Measurements from ENCODE around the gene EIPR1. TPM values are rescaled to one million over a fixed set of nuclear protein-coding genes. Genes with fewer than 3 reads are reported as not detected.

EIPR1 gene
- polyA plus RNA-seq, 1 donor (not counting 4 experiments of a cell fraction or from before 2014, with no cell fraction given), result 44.3 TPM

DNA sequence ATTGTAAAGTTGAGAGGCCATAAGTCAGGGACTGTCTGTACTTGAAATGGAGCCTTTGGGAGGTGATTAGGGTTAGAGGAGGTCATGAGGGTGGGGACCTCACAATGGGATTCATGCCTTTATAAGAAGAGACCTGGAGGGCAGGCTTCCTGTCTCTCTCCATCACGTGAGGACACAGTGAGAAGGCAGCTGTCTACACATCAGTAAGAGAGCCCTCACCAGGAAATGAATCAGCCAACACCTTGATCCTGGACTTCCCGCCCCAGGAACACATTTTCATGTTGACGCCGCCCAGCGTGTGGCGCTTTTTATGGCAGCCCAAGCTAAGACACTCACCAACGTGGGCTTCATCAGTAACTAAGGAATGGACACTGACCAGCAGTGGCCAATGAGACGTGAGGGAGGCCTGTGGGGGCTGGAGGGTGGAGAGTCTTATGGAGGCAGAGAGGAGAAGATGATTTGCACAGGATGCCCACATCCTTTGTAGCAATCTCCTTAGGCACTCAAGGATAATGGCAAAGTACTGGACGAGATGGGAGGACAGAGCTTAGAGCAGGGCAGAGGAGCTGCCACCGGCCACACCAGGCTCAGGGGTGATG lies 162.7 kb downstream of the EIPR1 start:
- FAIRE-seq, result no peak

DNA sequence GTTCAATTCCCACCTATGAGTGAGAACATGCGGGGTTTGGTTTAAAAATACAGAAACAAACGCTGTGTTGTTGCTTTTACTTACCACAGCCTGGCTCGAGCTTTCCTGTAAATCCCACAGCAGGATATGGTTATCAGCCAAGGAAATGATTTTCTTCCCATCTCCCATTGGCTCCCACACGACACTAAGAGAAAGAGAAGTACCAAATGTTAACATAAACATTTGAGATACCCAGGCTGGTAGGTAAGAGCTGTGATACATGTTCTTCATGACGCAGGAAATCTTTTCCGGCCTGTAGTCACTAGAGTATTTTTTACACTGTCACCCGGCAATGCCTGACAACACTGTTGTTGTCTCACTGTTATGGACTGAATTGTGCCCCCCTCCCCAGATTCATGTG lies 163.6 kb downstream of the EIPR1 start:
- Histone ChIP-seq H3K27me3 (ENCODE audit: control insufficient read depth, extremely low read depth, insufficient read depth, low read length) (no peaks in the 10 kb centered on the region), H3K4me2 (ENCODE audit: control insufficient read depth, extremely low read depth, insufficient read depth, low read depth, low read length) (no peak overlapping the region), H4K20me1 (ENCODE audit: control insufficient read depth, extremely low read depth, insufficient read depth, low read length) (no peaks in the 10 kb centered on the region), H3K9ac (ENCODE audit: control insufficient read depth, extremely low read depth, insufficient read depth, low read length) (no peak overlapping the region), H2AFZ (ENCODE audit: control insufficient read depth, low read length) (no peak overlapping the region), H3K4me3 (ENCODE audit: control insufficient read depth in 2 of 3, extremely low read depth in 1 of 3, insufficient read depth in 2 of 3, low read depth in 1 of 3, low read length in 3 of 3) (no peak overlapping the region), H3K36me3 (ENCODE audit: control insufficient read depth in 2 of 2, extremely low read depth in 1 of 2, insufficient read depth in 2 of 2, low read length in 2 of 2) (peaks cover 2 to 3% of the 10 kb centered on the region in 2 experiments), H3K79me2 (ENCODE audit: control insufficient read depth, insufficient read depth, low read length) (peaks cover 2% of the 10 kb centered on the region), H3K9me1 (ENCODE audit: control insufficient read depth, extremely low read depth, insufficient read depth, low read length) (peaks cover 3% of the 10 kb centered on the region), H3K9me3 (ENCODE audit: control insufficient read depth, low read depth, low read length) (no peaks in the 10 kb centered on the region), H3K27ac (ENCODE audit: control insufficient read depth, insufficient read depth, low read length) (no peak overlapping the region), H3K4me1 (ENCODE audit: control insufficient read depth, extremely low read depth, insufficient read depth, low read length) (no peaks in the 10 kb centered on the region)
- FAIRE-seq (no peak), DNase-seq (ENCODE audit: low read depth, low spot score) (no peak)
- dilution Hi-C loops (cut with MboI; ENCODE audit: extremely low pct_ligation_motif_present, low sequenced_read_pairs), result no loop called here
- no peak for TF ChIP-seq EZH2 (IDR thresholded peaks at IDR 0.05; ENCODE audit: low read length)
- TF ChIP-seq, protein P1, sequence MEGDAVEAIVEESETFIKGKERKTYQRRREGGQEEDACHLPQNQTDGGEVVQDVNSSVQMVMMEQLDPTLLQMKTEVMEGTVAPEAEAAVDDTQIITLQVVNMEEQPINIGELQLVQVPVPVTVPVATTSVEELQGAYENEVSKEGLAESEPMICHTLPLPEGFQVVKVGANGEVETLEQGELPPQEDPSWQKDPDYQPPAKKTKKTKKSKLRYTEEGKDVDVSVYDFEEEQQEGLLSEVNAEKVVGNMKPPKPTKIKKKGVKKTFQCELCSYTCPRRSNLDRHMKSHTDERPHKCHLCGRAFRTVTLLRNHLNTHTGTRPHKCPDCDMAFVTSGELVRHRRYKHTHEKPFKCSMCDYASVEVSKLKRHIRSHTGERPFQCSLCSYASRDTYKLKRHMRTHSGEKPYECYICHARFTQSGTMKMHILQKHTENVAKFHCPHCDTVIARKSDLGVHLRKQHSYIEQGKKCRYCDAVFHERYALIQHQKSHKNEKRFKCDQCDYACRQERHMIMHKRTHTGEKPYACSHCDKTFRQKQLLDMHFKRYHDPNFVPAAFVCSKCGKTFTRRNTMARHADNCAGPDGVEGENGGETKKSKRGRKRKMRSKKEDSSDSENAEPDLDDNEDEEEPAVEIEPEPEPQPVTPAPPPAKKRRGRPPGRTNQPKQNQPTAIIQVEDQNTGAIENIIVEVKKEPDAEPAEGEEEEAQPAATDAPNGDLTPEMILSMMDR (optimal IDR thresholded peaks at IDR 0.05 in 1 of 3, IDR thresholded peaks at IDR 0.05 in 1 of 3, conservative IDR thresholded peaks at IDR 0.05 in 1 of 3; ENCODE audit: extremely low read depth in 1 of 3, insufficient read depth in 2 of 3, low read length in 3 of 3), result no peak

More for the DNA sequence above, 162.7 kb downstream of the EIPR1 start:
- H3K27me3 ChIP-seq (ENCODE audit: control insufficient read depth, extremely low read depth, insufficient read depth, low read length), result no peaks in the 10 kb centered on the region
- no peak overlapping the region for H3K9ac ChIP-seq (ENCODE audit: control insufficient read depth, extremely low read depth, insufficient read depth, low read length)
- no peak overlapping the region for H3K27ac ChIP-seq (ENCODE audit: control insufficient read depth, insufficient read depth, low read length)
- no peak overlapping the region for H3K4me2 ChIP-seq (ENCODE audit: control insufficient read depth, extremely low read depth, insufficient read depth, low read depth, low read length)
- dilution Hi-C loops (cut with MboI; ENCODE audit: extremely low pct_ligation_motif_present, low sequenced_read_pairs), result no loop called here
- H3K4me1 ChIP-seq (ENCODE audit: control insufficient read depth, extremely low read depth, insufficient read depth, low read length), result no peaks in the 10 kb centered on the region
- H3K9me1 ChIP-seq (ENCODE audit: control insufficient read depth, extremely low read depth, insufficient read depth, low read length), result peaks cover 3% of the 10 kb centered on the region
- H4K20me1 ChIP-seq (ENCODE audit: control insufficient read depth, extremely low read depth, insufficient read depth, low read length), result no peaks in the 10 kb centered on the region
- no peak overlapping the region for H3K4me3 ChIP-seq (ENCODE audit: control insufficient read depth in 2 of 3, extremely low read depth in 1 of 3, insufficient read depth in 2 of 3, low read depth in 1 of 3, low read length in 3 of 3)
- H3K36me3 ChIP-seq (ENCODE audit: control insufficient read depth in 2 of 2, extremely low read depth in 1 of 2, insufficient read depth in 2 of 2, low read length in 2 of 2), result peaks cover 2 to 3% of the 10 kb centered on the region in 2 experiments
- no peak for TF ChIP-seq EZH2 (IDR thresholded peaks at IDR 0.05; ENCODE audit: low read length)
- TF ChIP-seq, protein P1 (optimal IDR thresholded peaks at IDR 0.05 in 1 of 3, IDR thresholded peaks at IDR 0.05 in 1 of 3, conservative IDR thresholded peaks at IDR 0.05 in 1 of 3; ENCODE audit: extremely low read depth in 1 of 3, insufficient read depth in 2 of 3, low read length in 3 of 3), result no peak
- H3K79me2 ChIP-seq (ENCODE audit: control insufficient read depth, insufficient read depth, low read length), result peaks cover 4% of the 10 kb centered on the region
- H2AFZ ChIP-seq (ENCODE audit: control insufficient read depth, low read length), result no peak overlapping the region
- H3K9me3 ChIP-seq (ENCODE audit: control insufficient read depth, low read depth, low read length), result no peaks in the 10 kb centered on the region
- DNase-seq (ENCODE audit: low read depth, low spot score), result no peak
